TTC549 (cell line): ENCODE measurements around the gene DDIT4.
"Not testable (repeated sequence)": the region's sequence is repeated elsewhere in the genome, so short reads cannot be mapped to it uniquely, and the experiment has no call there.

Source experiments
- FAIRE-seq: peaks from 2 replicates; lab custom pipeline; 2012; peaks lifted over from hg19 to GRCh38; lab: Jason Lieb, UNC

The DDIT4 gene

GRCh38 chr10:72296829-72297280 is 23.1 kb downstream of the DDIT4 start:
- FAIRE-seq = not testable (repeated sequence)

- no peak for FAIRE-seq
Measured at GRCh38 chr10:72297281-72297804, 23.6 kb downstream of the DDIT4 start.

DNA sequence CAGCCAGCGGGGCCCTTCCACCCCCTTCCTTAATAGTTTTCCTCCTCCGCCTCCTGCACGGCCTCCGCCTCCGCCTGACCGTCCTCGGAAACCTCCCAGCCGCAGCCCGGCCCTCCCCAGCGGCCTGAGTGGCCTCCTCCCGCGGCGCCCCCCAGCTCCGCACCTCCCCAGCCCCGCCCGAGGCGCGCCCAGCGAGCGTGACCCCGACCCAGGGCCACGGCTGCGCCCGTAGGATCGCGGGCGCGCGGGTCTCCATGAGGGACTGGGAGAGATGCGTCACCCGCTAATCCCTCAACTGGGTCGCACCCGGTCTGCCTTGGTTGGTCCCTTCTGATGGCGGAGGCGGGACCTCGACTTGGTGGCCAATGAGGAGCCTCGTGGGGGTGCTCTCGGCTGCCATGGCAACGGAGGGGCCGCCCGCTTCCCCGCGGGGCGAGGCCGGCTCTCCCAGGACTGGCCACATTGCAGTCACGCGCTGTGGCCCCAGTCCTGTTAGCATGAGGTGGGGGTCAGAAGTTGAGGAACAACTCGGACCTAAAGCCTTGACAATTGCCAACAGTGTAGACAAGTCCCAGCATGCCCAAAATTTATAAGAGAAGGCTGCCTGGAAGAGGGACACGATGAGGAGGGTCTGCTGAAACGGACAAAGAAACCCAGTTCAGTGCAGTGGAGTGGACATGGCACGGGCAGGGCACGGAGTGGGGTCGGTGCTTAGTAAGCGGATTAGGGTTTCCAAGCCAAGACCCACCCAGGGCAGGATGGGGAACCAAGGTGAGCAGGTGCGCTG is 24.3 kb downstream of the DDIT4 start:
- peak; percentile 59 for FAIRE-seq

DNA sequence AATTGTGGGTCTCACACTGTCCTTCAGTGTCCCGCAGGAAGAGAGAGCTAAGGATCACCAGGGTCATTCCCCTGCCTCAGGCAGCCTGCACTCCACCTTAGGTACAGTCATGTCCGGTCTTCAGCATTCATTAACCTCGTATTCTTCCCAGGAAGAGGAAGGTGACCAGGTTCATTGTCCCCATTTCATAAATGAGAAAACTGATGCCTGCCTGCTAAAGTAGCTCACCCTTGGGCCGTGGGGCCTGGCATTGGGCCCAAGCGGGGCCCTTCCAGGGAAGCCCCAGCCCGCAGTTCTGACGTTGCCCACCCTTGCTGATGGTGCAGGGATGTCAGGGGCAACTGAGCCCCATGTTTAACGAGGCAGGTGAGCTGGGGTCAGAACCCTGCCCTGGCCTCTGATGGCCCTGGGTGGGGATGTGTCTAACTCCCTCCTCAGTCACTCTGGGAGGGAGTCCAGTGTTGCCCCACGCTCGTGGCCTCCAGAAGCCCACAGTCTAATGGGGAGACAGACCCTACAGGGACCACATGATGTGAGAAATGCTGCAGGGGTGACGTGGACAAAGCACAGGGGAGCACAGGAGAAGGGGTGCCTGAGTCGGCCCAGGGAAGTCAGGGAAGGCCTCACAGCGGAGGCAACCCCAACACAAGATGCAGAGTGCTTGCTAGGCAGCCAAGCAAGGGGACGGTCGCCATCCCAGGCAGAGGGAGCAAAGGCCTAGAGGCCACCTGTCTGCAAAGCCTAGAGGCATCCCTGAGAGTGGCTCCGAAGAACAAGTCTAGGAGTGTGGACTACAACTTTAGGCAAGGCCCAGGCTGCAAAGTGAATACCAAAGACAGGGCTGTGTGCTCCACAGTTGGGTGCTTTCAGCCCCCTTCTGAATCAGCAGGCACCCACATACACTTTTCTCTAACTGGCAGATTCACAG is 25.1 kb downstream of the DDIT4 start:
- no peak for FAIRE-seq

- no peak for FAIRE-seq
Measured at GRCh38 chr10:72303424-72304128, 29.9 kb downstream of the DDIT4 start.

DNA sequence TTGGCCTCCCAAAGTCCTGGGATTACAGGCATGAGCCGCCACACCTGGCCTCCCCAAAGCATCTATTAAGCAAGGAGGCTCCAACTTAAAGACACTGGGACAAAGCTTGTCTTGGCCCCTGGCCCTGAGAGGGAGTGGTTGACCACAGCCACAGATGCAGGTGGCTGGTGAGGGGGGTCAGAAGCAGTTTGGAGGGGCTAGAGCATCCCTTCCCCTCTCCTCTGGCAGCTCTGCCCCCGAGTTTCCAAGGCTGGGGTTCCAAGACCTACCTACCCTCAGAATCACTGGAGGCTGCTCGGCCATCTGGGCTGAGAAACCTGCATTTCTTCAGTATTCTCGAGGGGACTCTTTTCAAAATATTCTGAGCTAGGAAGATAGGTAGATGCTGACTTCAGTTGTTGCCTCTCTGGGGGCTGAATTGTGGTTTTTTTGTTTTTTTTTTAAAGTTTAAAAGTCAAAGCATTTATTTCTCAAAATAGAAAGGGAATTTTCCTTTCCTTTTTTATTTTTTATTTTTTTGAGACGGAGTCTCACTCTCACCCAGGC is 32.6 kb downstream of the DDIT4 start:
- no peak for FAIRE-seq

GRCh38 chr10:72307711-72308110 is 34.0 kb downstream of the DDIT4 start:
- FAIRE-seq = not testable (repeated sequence)

- FAIRE-seq = no peak
Measured at GRCh38 chr10:72308320-72308987, 34.7 kb downstream of the DDIT4 start.

DNA sequence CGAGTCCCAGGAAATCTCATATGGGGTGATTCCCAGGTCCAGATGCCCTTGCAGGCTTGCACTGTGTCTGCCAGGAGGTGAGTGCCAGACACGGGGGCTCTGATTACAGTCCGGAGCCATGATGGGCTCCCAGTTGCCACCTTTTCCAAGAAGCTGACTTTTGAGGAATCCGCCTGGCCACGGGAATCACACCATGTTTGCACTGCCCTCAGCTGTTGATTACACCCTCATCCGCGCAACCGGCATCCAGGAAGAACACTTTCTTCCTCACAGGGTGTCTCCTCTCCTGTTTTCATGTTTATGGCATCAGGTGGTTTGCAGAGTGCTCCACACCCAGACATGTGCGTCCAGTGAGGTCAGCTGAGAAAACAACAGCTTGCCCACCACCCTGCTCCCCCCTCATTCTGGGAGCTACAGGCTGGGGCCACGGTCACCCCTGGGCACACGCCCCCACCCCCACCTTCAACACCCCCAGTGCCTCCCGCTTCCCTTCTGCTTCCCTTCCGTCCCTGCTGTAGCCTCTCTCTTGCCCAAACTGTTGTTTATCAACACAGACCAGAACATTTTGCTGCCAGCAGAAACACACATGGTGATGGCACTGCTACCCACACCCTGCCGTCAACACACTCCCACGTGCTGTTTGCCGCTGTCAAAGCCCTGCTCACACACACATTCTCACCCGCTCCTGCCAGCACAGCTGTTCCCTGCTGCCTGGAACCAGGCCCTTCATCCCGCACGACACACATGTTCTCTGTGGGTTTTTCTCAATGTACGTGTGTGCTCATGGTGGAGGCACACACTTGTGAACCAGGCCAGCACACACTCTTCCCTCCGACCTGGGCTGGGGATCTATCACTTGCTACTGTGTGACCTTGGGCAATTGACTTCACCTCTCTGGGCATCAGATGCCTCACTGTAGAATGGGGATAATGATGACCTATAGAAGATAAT is 35.8 kb downstream of the DDIT4 start:
- FAIRE-seq = no peak

DNA sequence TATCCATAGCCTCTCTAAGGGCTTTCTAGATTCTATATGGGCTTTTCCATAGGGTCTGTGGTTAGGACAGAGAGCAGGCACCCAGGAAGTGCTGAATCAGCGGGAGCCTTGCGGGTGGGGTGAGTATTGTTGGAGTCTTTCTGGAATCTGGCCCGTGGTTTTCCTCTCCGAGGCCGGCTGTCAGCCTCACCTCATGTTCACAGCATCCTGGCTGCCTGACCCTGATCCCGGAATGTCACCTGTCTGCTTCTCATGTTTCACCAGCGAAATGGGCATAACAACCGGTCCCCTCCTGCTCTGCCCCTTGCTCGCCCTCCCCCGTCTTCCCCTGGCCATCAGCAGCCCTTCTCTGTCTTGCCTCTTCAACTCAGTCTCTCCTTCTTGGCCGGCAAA is 36.5 kb downstream of the DDIT4 start:
- FAIRE-seq = no peak

GRCh38 chr10:72310636-72311035 is 36.9 kb downstream of the DDIT4 start:
- no peak for FAIRE-seq

DNA sequence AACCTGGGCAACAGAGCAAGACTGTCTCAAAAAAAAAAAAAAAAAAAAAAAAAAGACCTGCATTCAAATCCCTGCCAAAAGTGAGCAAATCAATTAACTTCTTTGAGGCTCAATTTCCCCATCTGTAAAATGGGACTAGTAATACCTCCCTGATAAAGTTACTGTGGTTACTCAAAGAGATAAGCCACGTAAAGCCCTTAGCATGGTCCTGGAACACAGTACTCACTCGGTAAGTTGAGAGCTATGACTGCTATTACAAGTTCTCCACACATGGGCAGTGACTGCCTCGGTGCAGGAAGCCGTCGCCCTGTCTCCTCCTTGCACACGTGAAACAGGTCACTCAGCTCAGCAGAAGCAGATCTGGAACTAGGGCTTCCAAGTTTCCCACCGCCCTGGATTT is 37.9 kb downstream of the DDIT4 start:
- FAIRE-seq = no peak

DNA sequence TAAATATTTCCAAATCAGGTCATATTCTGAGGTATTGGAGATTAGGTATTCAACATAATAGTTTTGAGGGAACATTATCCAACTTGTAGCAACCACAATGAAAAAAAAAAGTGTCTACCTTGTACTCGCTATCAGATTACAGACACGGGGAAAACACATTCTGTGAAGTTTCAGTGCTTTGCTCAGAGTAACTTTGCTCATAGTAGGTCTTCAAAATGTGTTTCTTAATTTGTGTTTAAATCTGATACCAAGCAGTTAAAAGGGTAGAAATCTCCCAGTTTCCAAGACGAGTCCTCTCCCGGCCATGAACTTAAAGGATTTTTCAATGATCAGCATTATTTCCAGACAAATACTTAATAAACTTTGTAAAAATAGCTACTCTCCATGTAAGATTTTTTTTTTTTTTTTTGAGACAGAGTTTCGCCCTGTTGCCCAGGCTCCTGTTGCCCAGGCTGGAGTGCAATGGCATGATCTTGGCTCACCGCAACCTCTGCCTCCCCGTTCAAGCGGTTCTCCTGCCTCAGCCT is 39.2 kb downstream of the DDIT4 start:
- no peak for FAIRE-seq

DNA sequence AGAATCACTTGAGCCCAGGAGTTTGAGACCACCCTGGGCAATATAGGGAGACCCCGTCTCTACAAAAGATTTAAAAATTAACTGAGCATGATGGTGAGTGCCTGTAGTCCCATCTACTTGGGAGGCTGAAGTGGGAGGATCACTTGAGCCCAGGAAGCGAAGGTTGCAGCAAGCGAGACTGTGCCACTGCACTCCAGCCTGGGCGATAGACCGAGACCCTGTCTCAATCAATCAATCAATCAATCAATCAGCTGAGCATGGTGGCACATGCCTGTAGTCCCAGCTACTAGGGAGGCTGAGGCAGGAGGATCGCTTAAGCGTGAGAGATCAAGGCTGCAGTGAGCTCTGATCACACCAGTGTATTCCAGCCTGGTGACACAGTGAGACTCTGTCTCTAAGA is 40.5 kb downstream of the DDIT4 start:
- FAIRE-seq = no peak

GRCh38 chr10:72315054-72315453 is 41.3 kb downstream of the DDIT4 start:
- no peak for FAIRE-seq

- FAIRE-seq = no peak
Measured at GRCh38 chr10:72315611-72316385, 42.1 kb downstream of the DDIT4 start.

DNA sequence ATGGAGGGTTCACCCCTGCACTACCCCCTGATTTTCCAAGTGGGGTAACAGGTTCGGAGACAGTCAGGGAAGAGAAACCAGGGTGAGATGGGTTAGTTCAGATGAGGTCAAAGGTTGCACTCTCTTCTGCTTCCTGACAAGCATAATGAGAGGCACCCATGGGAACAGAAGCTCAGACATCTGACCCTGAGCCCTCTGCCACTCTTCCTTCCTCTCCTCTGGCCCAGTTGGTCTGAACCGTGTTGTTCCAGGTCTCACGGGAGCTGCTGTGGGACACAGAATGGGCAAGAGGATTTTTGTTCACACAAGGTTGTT is 42.6 kb downstream of the DDIT4 start:
- no peak for FAIRE-seq

DNA sequence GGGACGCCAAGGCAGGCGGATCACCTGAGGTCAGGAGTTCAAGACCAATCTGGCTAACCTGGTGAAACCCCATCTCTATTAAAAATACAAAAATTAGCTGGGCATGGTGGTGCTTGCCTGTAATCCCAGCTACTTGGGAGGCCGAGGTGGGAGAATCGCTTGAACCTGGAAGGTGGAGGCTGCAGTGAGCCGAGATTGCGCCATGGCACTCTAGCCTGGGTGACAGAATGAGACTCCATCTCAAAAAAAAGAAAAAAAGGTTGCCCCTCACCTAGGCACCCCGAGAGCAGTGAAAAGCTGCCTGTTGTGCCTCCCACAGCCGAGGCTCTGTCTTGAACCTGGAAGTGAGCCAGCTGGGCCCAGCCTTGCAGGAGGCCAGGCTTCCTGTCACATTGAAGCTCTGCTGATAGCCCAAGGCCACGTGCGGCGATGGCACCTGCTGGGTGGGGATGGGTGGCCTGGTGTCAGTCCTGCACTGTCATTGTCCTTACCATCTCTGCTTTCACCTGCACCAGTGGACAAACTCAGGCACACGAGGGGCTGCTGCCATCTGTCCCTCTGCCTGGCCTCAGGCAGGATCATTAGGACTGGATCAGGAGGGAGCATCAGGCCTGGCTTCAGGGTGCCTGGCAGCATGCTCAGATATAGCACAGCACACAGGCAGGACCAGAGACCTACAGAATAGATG is 43.2 kb downstream of the DDIT4 start:
- FAIRE-seq = no peak
